PC-3 (cell line): Measurements from ENCODE around the gene MED15. TPM values are rescaled to one million over a fixed set of nuclear protein-coding genes. Genes with fewer than 3 reads are reported as not detected.

Experiments used
- ATAC-seq: fragments of 200-7000 bp; cut with Tn5 transposase; 2 replicates; pipeline ENCODE4 v1.9.1; 2020; ENCODE audit warnings: mild to moderate bottlenecking, moderate library complexity
- BruUV-seq: library from RNA; stranded (reverse); fragments of 400-500 nt; replicated peaks from 2 replicates; lab custom pipeline; 2021; lab: Mats Ljungman, UMichigan
- CTCF ChIA-PET: fragments of 300-600 bp; sonication (Branson Sonifier 250); formaldehyde crosslinking; loops from one replicate; lab custom pipeline; 2022; ENCODE audit warnings: antibody characterized with exemption; lab: Charles Lee
- POLR2A ChIA-PET: fragments of 300-600 bp; sonication (Branson Sonifier 250); formaldehyde crosslinking; loops from one replicate; lab custom pipeline; 2022; ENCODE audit warnings: antibody characterized with exemption; ENCODE audit not compliant: unreplicated experiment; lab: Charles Lee
- DNase-seq: peaks from one replicate; pipeline ENCODE4 v3.0.0-alpha.2; 2015
- H2AFZ ChIP-seq: fragments of 300-600 bp; sonication (generic); 2 replicates; pipeline ENCODE4 v1.6.0; 2016; ENCODE audit warnings: antibody characterized with exemption, low read length
- H3F3A ChIP-seq: fragments of 300-600 bp; sonication (generic); one replicate; pipeline ENCODE4 v1.6.0; 2017; ENCODE audit warnings: antibody characterized with exemption, low read length, control low read depth, mild to moderate bottlenecking; ENCODE audit not compliant: unreplicated experiment
- H3K27ac ChIP-seq: fragments of 300-600 bp; sonication (generic); 2 replicates; pipeline ENCODE4 v1.5.1; 2016; ENCODE audit warnings: mild to moderate bottlenecking, low read length
- H3K27me3 ChIP-seq: fragments of 300-600 bp; sonication (generic); 2 replicates; pipeline ENCODE4 v1.6.1; 2016; ENCODE audit warnings: low read length, mixed read lengths
- H3K36me3 ChIP-seq: fragments of 300-600 bp; sonication (generic); 2 replicates; pipeline ENCODE4 v1.6.1; 2016; ENCODE audit warnings: low read depth, mixed run types, low read length, mixed read lengths
- H3K4me1 ChIP-seq: fragments of 300-600 bp; sonication (generic); 2 replicates; pipeline ENCODE4 v1.5.1; 2016; ENCODE audit warnings: low read length; ENCODE audit not compliant: insufficient read depth
- H3K4me2 ChIP-seq: fragments of 300-600 bp; sonication (generic); 2 replicates; pipeline ENCODE4 v1.6.0; 2016; ENCODE audit warnings: low read length
- H3K4me3 ChIP-seq: fragments of 300-600 bp; sonication (generic); 2 replicates; pipeline ENCODE4 v1.5.1; 2016; ENCODE audit warnings: mild to moderate bottlenecking, low read length, mixed read lengths
- H3K79me2 ChIP-seq: fragments of 300-600 bp; sonication (generic); 2 replicates; pipeline ENCODE4 v1.6.1; 2017; ENCODE audit warnings: low read length, mixed read lengths
- H3K9ac ChIP-seq: fragments of 300-600 bp; sonication (generic); 2 replicates; pipeline ENCODE4 v1.6.0; 2016; ENCODE audit warnings: mild to moderate bottlenecking, low read length
- H3K9me2 ChIP-seq: fragments of 300-600 bp; sonication (generic); replicated peaks from 2 replicates; pipeline ENCODE4 v1.6.1; 2016; ENCODE audit warnings: mixed run types, low read length, mixed read lengths
- H3K9me3 ChIP-seq: fragments of 300-600 bp; sonication (generic); 2 replicates; pipeline ENCODE4 v1.6.1; 2016; ENCODE audit warnings: low read length, mixed read lengths
- H4K20me1 ChIP-seq: fragments of 300-600 bp; sonication (generic); 2 replicates; pipeline ENCODE4 v1.6.1; 2016; ENCODE audit warnings: low read length, mixed read lengths
- EZH2 ChIP-seq: fragments of 300-600 bp; sonication (generic); IDR thresholded peaks from one replicate; pipeline ENCODE4 v1.6.1; 2017; ENCODE audit warnings: antibody characterized with exemption, mild to moderate bottlenecking, low read length; ENCODE audit not compliant: unreplicated experiment
- EZH2phosphoT487 ChIP-seq: fragments of 300-600 bp; sonication (generic); IDR thresholded peaks from 2 replicates; pipeline ENCODE4 v1.6.1; 2018; ENCODE audit warnings: mild to moderate bottlenecking, antibody characterized with exemption, low read length, borderline replicate concordance
- intact Hi-C: fragments of 100-400 bp; cut with micrococcal nuclease; formaldehyde crosslinking; loops from 2 replicates; pipeline ENCODE4 v1.9.0; 2023
- total RNA-seq: library from RNA; depleted of rRNA; stranded (reverse); fragments of >200 nt; gene quantifications from 2 replicates; pipeline ENCODE4 v1.2.3, GENCODE V29; 2014
- TF ChIP-seq, protein P1 (sequence below): fragments of 300-600 bp; sonication (generic); conservative IDR thresholded peaks from 2 replicates; pipeline ENCODE4 v1.5.1; 2017; ENCODE audit warnings: antibody characterized with exemption, low read depth, mild to moderate bottlenecking, low read length

MED15 gene
- total RNA-seq, 1 experiment from 2014 or later: 55.9 TPM

DNA sequence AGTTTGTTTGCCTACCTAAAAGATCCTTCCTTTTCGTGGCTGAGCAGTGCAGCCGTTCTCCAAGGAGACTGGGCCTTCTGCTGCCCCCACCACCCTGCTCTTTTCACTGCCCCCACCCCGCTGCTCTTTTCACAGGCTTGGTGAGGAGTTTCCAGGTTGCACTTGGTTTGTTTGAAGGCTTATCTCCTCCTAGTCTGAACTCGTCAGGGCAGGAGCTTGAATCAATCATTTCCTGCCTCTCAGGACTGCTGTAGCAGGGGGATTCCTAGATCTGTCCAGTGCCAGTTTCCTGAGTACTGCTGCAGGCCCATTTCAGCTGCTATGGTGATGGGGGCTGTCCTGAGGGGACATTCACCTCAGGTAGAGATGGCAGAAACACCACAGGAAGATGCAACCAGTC is 10.0 kb downstream of the MED15 start:
- BruUV-seq: no TSS peak
- TF ChIP-seq EZH2 (no peak), EZH2phosphoT487 (no peak)
- TF ChIP-seq, protein P1, sequence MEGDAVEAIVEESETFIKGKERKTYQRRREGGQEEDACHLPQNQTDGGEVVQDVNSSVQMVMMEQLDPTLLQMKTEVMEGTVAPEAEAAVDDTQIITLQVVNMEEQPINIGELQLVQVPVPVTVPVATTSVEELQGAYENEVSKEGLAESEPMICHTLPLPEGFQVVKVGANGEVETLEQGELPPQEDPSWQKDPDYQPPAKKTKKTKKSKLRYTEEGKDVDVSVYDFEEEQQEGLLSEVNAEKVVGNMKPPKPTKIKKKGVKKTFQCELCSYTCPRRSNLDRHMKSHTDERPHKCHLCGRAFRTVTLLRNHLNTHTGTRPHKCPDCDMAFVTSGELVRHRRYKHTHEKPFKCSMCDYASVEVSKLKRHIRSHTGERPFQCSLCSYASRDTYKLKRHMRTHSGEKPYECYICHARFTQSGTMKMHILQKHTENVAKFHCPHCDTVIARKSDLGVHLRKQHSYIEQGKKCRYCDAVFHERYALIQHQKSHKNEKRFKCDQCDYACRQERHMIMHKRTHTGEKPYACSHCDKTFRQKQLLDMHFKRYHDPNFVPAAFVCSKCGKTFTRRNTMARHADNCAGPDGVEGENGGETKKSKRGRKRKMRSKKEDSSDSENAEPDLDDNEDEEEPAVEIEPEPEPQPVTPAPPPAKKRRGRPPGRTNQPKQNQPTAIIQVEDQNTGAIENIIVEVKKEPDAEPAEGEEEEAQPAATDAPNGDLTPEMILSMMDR: no peak
- no peak overlapping the region for H3K9ac ChIP-seq
- no peaks in the 10 kb centered on the region for H3K9me3 ChIP-seq
- no peaks in the 10 kb centered on the region for H3K27me3 ChIP-seq
- H3K9me2 ChIP-seq: no peaks in the 10 kb centered on the region
- peaks cover 52% of the 10 kb centered on the region for H4K20me1 ChIP-seq
- ChIA-PET POLR2A (no interaction called here), CTCF (no interaction called here)
- peaks cover 96% of the 10 kb centered on the region for H3K79me2 ChIP-seq
- H3K36me3 ChIP-seq: peaks cover 23% of the 10 kb centered on the region
- no peak overlapping the region for H3K27ac ChIP-seq
- H3F3A ChIP-seq: no peaks in the 10 kb centered on the region
- H3K4me1 ChIP-seq: peaks cover 23% of the 10 kb centered on the region
- H3K4me2 ChIP-seq: no peak overlapping the region
- intact Hi-C loops: no loop called here
- H3K4me3 ChIP-seq: no peak overlapping the region
- no peak for DNase-seq
- no peak for ATAC-seq
- no peak overlapping the region for H2AFZ ChIP-seq

DNA sequence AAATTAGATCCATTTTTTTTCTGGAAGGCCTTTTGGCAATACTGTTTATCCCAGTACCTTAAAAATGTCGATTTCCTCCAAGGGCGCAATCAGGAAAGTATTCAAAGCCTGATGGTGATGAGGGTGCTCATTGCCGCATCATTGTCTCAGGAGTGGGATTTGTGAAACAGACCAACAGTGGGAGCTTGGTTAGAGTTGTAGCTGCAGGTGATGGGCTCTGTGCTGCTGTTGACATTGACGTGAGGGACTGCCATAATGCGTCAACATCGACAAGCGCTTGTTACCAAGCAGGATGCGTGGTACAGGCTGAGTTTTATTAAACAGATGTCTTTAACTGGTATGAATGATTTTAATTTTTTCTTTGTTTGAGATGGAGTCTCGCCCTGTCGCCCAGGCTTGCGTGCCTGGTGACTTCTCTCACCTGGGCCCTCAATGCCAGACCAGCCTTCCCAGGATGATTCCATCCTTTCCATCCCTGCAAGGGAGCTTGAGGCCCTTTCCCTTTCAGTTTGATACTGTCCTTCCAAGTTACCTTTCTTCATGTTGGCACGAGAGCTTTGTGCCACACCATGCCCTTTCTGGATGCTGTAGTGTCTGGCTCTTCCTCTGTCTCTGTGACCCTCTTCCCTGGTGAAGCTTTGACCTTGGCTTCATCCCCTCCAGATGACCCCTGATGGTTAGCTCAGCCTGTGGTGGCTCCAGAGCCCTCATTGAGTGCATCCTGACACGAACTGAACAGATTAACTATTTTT is 10.6 kb downstream of the MED15 start:
- Histone ChIP-seq H2AFZ (no peak overlapping the region), H3K9me2 (no peaks in the 10 kb centered on the region), H3K9ac (no peak overlapping the region), H4K20me1 (peaks cover 54% of the 10 kb centered on the region), H3K79me2 (peaks cover 96% of the 10 kb centered on the region), H3K36me3 (peaks cover 24% of the 10 kb centered on the region), H3K4me3 (no peak overlapping the region), H3F3A (no peaks in the 10 kb centered on the region), H3K27me3 (no peaks in the 10 kb centered on the region), H3K9me3 (no peaks in the 10 kb centered on the region), H3K4me1 (peaks cover 24% of the 10 kb centered on the region), H3K27ac (no peak overlapping the region), H3K4me2 (no peak overlapping the region)
- CTCF ChIA-PET: no interaction called here
- intact Hi-C loops: no loop called here
- POLR2A ChIA-PET: no interaction called here
- no peak for ATAC-seq
- TF ChIP-seq EZH2 (no peak), EZH2phosphoT487 (no peak)
- TF ChIP-seq, protein P1: no peak
- no TSS peak for BruUV-seq
- no peak for DNase-seq

DNA sequence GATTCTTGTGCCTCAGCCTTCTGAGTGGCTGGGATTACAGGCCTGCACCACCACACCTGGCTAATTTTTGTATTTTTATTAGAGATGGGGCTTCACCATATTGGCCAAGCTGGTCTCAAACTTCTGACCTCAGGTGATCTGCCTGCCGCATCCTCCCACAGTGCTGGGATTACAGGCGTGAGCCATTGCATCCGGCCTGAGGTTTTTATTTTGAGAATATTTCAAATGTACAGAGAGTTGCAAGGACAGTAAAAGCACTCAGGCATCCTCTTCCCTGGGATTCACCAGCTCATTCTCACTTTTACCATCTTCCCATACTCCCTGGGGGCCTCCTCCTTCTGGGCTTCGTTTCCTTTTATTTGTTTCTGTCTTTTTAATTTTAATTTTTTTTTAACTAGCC is 12.1 kb downstream of the MED15 start:
- no peaks in the 10 kb centered on the region for H3K9me2 ChIP-seq
- H3K4me2 ChIP-seq: no peak overlapping the region
- ATAC-seq (no peak), DNase-seq (no peak)
- no peaks in the 10 kb centered on the region for H3F3A ChIP-seq
- H3K27me3 ChIP-seq: no peaks in the 10 kb centered on the region
- intact Hi-C loops: no loop called here
- TF ChIP-seq, protein P1: no peak
- TF ChIP-seq EZH2: no peak
- no peak for TF ChIP-seq EZH2phosphoT487
- no TSS peak for BruUV-seq
- H3K4me3 ChIP-seq: no peak overlapping the region
- ChIA-PET CTCF (no interaction called here), POLR2A (no interaction called here)
- peaks cover 31% of the 10 kb centered on the region for H3K36me3 ChIP-seq
- H2AFZ ChIP-seq: no peak overlapping the region
- peaks cover 50% of the 10 kb centered on the region for H4K20me1 ChIP-seq
- H3K27ac ChIP-seq: no peak overlapping the region
- H3K79me2 ChIP-seq: peaks cover 96% of the 10 kb centered on the region
- no peaks in the 10 kb centered on the region for H3K9me3 ChIP-seq
- no peak overlapping the region for H3K9ac ChIP-seq
- peaks cover 23% of the 10 kb centered on the region for H3K4me1 ChIP-seq
